BJ (cell line): ENCODE measurements around the gene SREBF1. TPM values are rescaled to one million over a fixed set of nuclear protein-coding genes. Genes with fewer than 3 reads are reported as not detected.

Source experiments
- CTCF ChIA-PET: fragments of 350-600 bp; formaldehyde crosslinking; extraction: SDS; loops from one replicate; lab custom pipeline; 2021; ENCODE audit warnings: antibody characterized with exemption, inconsistent platforms; lab: Yijun Ruan, JAX
- POLR2A ChIA-PET: fragments of 300-600 bp; sonication (Branson Sonifier 250); formaldehyde crosslinking; extraction: SDS; loops from one replicate; lab custom pipeline; 2021; ENCODE audit warnings: antibody characterized with exemption; lab: Charles Lee
- DNase-seq: peaks from one replicate; pipeline ENCODE4 v3.0.0-alpha.2; 2011; ENCODE audit warnings: low read depth
- H3K27me3 ChIP-seq: 2 replicates; pipeline ENCODE4 v1.6.0; 2011; ENCODE audit warnings: low read length; ENCODE audit not compliant: control insufficient read depth, insufficient read depth
- H3K36me3 ChIP-seq: 2 replicates; pipeline ENCODE4 v1.5.1; 2011; ENCODE audit warnings: low read length; ENCODE audit not compliant: control insufficient read depth, insufficient read depth
- H3K4me3 ChIP-seq: 2 replicates; pipeline ENCODE4 v1.5.1; 2011; ENCODE audit warnings: low read depth, mild to moderate bottlenecking, control low read depth, low read length
- CTCF ChIP-seq: IDR thresholded peaks from 2 replicates; pipeline ENCODE4 v1.5.1; 2011; ENCODE audit warnings: low read depth, mild to moderate bottlenecking, control low read depth, inconsistent platforms, low read length, moderate library complexity; ENCODE audit not compliant: insufficient read depth
- polyA plus RNA-seq: library from polyadenylated mRNA; depleted of rRNA; stranded (reverse); fragments of >200 nt; gene quantifications from 2 replicates; pipeline ENCODE4 v1.2.3, GENCODE V29; 2011

SREBF1 gene
- polyA plus RNA-seq, 1 experiment: 27.7 TPM

GRCh38 chr17:17841601-17842025 is 4.8 kb upstream of the SREBF1 start:
- CTCF ChIA-PET: interaction anchor here (1.2 to 2.9 kb wide), 5 partner anchors 10 to 78 kb away, joined by 3 to 12 read pairs (median 5); no protein-coding TSS in a partner anchor
- no peaks in the 10 kb centered on the region; the same call in 1 of the 2 replicates for H3K36me3 ChIP-seq
- no peak for DNase-seq
- TF ChIP-seq CTCF: no peak
- no peaks in the 10 kb centered on the region for H3K27me3 ChIP-seq
- POLR2A ChIA-PET: no interaction called here
- H3K4me3 ChIP-seq: no peak overlapping the region

- H3K36me3 ChIP-seq: no peaks in the 10 kb centered on the region
- ChIA-PET CTCF (interaction anchor here (0.6 to 2.9 kb wide), 7 partner anchors 11 to 324 kb away, joined by 3 to 12 read pairs (median 4); no protein-coding TSS in a partner anchor), POLR2A (interaction anchor here (0.5 kb wide), 1 partner anchor 80 kb away, joined by 13 read pairs; no protein-coding TSS in a partner anchor)
- TF ChIP-seq CTCF: no peak
- peak overlapping the region; percentile 45; the same call in 1 of the 2 replicates for H3K4me3 ChIP-seq
- DNase-seq: no peak
- H3K27me3 ChIP-seq: no peaks in the 10 kb centered on the region
Measured at GRCh38 chr17:17840751-17841591, 4.2 kb upstream of the SREBF1 start.

- H3K4me3 ChIP-seq: peak overlapping the region; percentile 45
- DNase-seq: peak; percentile 44
- TF ChIP-seq CTCF: no peak
- no peaks in the 10 kb centered on the region for H3K27me3 ChIP-seq
- H3K36me3 ChIP-seq: peaks cover under 1% of the 10 kb centered on the region; the same call in 1 of the 2 replicates
- ChIA-PET POLR2A (interaction anchor here (0.5 kb wide), 1 partner anchor 79 kb away, joined by 13 read pairs; no protein-coding TSS in a partner anchor), CTCF (interaction anchor here (0.6 to 2.9 kb wide), 6 partner anchors 12 to 323 kb away, joined by 3 to 12 read pairs (median 4); no protein-coding TSS in a partner anchor)
Measured at GRCh38 chr17:17839791-17840707, 3.3 kb upstream of the SREBF1 start.

GRCh38 chr17:17837966-17838962 is 1.5 kb upstream of the SREBF1 start:
- CTCF ChIA-PET: interaction anchor here (1.0 to 7.5 kb wide), 3 partner anchors 24 to 52 kb away, joined by 3 to 35 read pairs (median 3); no protein-coding TSS in a partner anchor
- no peak for TF ChIP-seq CTCF
- POLR2A ChIA-PET: interaction anchor here (0.5 to 0.6 kb wide), 2 partner anchors 14 to 99 kb away, joined by 3 read pairs; no protein-coding TSS in a partner anchor
- Histone ChIP-seq H3K4me3 (no peak overlapping the region), H3K36me3 (peaks cover 2% of the 10 kb centered on the region; the same call in 1 of the 2 replicates), H3K27me3 (no peaks in the 10 kb centered on the region)
- DNase-seq: no peak
